GM12873 (cell line): ENCODE measurements around the gene ZEB2.

Source experiments
- CTCF ChIP-seq: IDR thresholded peaks from 2 replicates; pipeline ENCODE4 v1.5.1; 2012; ENCODE audit warnings: low read depth, mild to moderate bottlenecking, moderate library complexity, low read length, control low read depth; ENCODE audit not compliant: insufficient read depth; ENCODE audit errors: missing control alignments

Gene ZEB2

DNA sequence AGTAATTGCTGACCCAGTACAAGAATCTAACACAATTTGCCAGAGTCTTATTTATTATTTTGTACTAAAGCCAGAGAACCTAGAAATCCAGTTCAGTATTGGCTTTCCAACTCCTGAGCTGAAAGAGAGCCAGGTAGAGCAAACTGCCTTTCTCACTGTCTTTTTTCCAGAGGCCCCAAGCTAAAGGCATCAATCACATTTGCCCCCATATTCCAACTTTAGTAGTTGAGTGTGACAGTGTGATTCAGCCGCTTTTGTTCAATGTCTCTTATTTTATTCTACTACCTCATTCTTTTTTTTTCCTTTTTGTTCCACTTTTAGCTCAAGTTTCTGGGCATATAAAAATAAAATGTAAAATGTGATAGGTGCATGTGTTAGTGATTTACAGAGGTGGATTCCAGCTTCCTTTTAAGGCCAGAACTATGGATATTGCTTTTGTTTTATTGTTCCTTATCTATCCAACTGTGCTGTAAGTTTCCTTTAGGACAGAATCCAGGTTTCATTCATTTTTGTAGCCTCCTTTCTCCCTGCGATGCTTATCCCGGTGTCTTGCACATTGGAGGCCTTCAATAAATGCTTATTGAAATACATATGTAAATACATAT lies 153.0 kb downstream of the ZEB2 start:
- no peak for TF ChIP-seq CTCF

- no peak for TF ChIP-seq CTCF
These were observed 154.8 kb downstream of the ZEB2 start for GRCh38 chr2:144364944-144365738.

DNA sequence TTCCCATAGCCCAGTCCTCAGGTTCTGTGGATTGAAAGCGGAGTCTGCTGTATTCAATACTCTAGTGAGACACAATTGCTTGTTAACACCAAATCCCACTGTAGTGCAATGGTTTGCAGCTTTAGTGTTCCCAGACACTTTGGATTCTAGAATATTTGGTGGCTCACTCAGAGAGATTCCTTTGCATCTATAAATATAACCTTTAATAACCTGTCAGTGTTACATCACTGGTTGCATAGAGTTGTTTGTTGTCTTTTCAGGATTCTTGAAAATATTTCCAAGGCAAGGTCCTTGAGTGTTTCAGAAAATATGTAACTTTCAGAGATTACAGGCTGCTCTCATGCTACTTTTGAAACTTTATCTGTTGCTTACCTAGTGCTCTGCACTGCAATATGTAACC lies 157.5 kb downstream of the ZEB2 start:
- no peak for TF ChIP-seq CTCF

- no peak for TF ChIP-seq CTCF
These were observed 158.2 kb downstream of the ZEB2 start for GRCh38 chr2:144361742-144362141.

- TF ChIP-seq CTCF, result no peak
These were observed 160.2 kb downstream of the ZEB2 start for GRCh38 chr2:144359684-144360083.

DNA sequence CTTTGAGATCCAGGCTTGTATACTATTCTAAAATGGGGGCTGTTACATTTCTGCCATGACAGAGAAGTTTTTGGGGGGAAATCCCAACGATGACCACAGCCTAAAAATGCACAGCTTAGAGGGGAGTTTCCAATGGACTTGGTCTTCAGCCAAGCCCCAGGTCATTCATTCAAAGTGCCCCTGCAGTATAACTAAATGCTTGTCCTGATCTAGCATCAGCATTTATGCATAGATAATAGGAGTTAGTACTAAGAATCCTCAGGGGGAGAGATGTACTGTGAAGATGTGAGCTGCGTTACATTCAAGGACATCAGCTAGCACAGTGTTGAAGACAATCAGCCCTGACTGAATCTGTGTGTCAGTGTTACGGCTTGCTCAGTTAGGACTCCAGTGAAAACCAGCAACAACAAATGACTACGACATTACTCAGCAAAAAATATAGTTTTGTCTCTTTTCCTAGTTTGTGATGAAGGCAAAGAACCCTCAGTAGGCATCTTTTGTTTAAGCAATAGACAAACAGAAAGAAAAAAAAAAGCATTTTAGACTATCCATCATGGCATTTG lies 160.9 kb downstream of the ZEB2 start:
- TF ChIP-seq CTCF, result no peak

DNA sequence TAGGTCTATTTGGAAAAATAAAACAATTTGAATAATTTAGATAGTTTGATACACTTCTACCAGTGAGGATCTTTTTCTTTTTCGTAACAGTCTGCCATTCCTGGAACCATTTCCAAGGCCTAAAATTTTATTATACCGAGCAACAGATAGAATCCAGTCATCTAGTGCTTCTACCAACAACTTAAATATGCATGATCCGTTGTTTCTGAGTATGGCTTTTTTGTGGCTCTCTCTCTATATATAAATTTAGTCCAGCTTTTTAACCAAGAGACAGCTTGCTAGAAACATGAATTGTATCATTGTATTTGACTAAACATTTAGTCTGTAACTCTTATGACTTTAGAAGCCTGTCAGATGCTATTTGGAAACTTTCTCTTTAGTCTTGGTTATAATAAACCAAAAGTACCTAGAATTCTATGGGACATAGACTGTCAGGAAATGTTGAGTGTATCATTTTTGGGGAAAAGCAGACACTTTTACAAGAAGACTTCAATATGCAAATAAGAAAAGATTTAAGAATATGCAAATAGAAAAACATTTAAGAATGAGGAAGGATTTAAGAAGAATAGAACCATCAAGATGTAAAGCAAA lies 161.4 kb downstream of the ZEB2 start:
- TF ChIP-seq CTCF, result no peak
